Endometrial microvascular endothelial cells (primary cell): ENCODE results near the gene SHOX. TPM values are rescaled to one million over a fixed set of nuclear protein-coding genes. Genes with fewer than 3 reads are reported as not detected.
"Not testable (repeated sequence)": the region's sequence is repeated elsewhere in the genome, so short reads cannot be mapped to it uniquely, and the experiment has no call there.

ENCODE experiments used
- in situ Hi-C: cut with HindIII; loops from 2 replicates; pipeline ENCODE4 v1.10.0; 2017; ENCODE audit warnings: low sequenced_read_pairs, low pct_unique_long_range_greater_than_20kb; ENCODE audit errors: inconsistent ontology term
- total RNA-seq: library from RNA; depleted of rRNA; stranded (reverse); fragments of >200 nt; gene quantifications from one replicate; pipeline ENCODE4 v1.2.3, GENCODE V29; 2015; ENCODE audit errors: inconsistent ontology term

Gene SHOX
- total RNA-seq, 1 donor from 2014 or later, result not detected

DNA sequence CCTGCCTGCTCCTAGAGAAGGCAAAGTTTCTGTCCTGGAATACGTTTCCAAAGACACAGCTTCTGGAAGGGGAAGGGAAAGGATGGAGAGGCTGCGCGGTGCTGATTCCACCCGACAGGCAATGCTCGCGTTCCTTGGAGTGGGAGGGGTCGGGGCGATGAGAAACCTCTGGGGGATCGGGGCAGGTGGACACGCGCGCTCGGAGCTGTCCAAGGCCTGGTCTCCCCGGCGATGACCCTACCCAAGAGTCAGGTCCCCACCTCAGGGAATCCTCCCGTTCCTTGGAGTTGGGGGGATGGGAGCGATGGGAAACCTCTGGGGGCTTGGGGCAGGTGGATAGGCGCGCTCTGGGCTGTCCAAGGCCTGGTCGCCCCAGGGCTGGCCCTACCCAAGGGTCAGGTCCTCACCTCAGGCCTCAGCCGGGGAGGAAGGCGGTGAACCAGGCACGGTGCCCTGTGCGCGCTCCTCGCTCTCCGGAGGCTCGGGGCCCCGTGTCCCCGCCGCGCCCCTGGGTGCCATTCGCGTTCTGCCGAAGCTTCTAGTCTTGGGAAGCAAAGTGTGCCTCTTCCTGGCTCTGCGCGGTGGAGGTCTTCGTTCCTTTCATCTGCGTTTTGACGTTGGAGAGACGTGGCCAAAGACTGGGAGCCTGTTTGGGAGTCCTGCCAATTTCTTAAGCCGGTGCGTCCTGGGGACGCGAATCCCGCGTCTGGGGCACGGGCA lies 10.6 kb upstream of the SHOX start:
- in situ Hi-C loops, result no loop called here

DNA sequence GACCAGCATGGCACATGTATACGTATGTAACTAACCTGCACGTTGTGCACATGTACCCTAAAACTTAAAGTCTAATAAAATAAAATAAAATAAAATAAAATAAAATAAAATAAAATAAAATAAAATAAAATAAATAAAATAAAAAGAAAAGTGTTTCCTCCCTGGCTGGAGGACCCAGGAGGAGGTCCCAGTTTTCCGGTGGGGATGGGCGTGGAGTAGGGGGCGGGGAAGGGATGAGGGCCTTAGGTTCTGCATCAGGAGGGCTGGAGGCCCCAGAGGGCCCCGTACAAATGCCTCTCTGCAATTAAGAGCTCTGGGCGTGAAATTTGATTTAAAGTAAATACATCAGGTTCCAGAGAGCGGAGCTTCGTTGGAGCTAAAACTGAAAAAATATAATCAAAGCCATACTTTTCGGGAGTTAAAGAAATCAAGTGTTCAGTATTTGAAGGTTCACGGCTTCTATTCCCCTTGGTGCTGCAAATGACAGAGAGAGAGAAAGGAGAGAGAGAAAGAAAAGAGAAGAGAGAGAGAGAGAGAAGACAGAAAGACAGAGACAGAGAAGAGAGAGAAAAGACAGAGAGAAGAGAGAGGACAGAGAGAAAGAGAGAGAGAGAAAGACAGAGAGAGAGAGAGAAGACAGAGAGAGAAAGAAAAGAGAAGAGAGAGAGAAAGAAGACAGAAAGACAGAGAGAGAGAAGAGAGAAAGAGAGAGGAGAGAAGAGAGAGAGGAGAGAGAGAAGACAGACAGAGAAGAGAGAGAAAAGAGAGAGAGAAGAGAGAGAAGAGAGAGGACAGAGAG lies 8.7 kb upstream of the SHOX start:
- in situ Hi-C loops, result no loop called here

DNA sequence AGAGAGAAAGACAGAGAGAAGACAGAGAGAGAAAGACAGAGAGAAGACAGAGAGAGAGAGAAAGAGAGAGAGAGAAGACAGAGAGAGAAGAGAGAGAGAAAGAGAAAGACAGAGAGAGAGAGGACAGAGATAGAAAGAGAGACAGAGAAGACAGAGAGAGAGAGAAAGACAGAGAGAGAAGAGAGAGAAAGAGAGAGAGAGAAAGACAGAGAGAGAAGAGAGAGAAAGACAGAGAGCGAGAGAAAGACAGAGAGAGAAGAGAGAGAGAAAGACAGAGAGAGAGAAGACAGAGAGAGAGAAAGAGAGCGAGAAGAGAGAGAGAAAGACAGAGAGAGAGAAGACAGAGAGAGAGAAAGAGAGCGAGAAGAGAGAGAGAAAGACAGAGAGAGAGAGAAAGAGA lies 7.8 kb upstream of the SHOX start:
- in situ Hi-C loops, result not testable (repeated sequence)

DNA sequence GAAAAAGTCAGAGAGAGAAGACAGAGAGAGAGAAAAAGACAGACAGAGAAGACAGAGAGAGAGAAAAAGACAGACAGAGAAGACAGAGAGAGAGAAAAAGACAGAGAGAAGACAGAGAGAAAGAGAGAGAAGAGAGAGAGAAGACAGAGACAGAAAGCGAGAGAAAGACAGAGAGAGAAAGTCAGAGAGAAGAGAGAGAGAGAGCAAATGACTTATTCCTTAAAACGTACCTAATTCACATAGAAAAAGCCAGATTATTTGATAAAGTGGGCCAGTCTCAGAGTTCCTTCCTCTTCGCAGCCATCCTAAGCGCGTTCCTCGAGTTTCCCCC lies 7.4 kb upstream of the SHOX start:
- in situ Hi-C loops, result no loop called here

DNA sequence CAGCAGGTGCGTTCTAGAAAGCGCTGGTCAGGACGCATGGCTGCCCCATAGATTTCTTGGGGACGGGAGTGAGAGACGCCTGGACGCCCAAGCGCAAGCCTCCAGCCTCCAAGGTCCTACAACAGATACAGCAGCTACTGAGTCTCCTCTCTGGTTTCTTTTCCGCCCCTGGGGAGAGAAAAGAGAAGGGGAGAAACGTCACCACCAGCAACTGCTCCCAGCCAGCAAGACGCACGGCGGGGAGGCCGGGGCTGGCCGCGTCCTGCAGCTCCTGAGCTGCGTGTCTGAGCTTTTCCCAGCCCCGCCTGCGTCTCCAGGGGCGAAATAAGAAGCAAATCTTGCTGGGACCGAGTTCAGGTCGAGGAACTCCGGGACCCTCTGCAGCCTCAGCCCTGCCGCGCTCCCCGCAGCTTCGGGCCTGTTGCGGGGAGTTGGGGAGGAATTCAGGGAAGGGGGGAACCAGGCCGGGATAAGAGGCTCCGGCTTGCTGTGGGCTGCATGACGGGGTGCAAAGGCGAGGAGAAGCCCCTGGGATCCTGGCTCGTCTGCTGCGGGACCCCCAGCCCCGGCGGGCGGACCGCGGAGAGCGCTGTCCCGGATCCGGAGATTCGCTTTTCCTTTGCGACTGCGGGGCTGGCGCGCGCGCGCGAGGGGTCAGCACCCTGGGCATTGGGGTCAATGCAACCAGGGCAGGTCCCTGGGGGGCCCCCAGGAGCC lies 6.8 kb upstream of the SHOX start:
- in situ Hi-C loops, result no loop called here

DNA sequence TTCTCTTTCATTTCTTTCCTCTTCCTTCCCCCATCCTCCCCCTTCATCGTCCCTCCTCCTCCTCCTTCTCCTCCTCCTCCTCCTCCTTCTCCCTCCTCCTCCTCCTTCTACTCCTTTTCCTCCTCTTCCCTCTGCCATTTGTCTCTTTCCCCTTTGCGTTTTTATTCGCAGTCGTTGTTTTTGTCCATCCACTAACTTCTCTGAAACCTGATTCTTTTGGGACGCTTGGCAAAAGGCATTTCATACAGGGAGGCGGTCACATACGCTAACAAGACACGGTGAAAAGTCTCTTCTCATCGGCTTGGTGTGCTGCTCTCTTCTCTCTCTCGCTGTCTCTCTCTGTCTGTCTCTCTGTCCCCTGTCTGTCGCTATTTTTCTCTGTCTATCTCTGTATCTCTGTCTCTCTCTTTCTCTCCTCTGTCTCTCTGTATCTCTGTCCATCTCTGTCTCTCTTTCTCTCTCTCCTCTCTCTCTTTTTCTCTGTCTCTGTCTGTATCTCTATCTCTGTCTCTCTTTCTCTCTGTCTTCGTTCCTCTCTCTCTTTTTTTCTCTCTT lies 5.4 kb upstream of the SHOX start:
- in situ Hi-C loops, result no loop called here

DNA sequence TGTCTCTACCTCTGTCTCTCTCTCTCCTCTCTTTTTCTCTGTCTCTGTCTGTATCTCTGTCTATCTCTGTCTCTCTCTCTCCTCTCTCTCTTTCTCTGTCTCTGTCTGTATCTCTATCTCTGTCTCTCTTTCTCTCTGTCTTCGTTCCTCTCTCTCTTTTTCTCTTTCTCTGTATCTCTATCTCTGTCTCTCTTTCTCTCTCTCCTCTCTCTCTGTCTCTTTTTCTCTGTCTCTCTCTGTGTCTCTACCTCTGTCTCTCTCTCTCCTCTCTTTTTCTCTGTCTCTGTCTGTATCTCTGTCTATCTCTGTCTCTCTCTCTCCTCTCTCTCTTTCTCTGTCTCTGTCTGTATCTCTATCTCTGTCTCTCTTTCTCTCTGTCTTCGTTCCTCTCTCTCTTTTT lies 4.5 kb upstream of the SHOX start:
- in situ Hi-C loops, result not testable (repeated sequence)

DNA sequence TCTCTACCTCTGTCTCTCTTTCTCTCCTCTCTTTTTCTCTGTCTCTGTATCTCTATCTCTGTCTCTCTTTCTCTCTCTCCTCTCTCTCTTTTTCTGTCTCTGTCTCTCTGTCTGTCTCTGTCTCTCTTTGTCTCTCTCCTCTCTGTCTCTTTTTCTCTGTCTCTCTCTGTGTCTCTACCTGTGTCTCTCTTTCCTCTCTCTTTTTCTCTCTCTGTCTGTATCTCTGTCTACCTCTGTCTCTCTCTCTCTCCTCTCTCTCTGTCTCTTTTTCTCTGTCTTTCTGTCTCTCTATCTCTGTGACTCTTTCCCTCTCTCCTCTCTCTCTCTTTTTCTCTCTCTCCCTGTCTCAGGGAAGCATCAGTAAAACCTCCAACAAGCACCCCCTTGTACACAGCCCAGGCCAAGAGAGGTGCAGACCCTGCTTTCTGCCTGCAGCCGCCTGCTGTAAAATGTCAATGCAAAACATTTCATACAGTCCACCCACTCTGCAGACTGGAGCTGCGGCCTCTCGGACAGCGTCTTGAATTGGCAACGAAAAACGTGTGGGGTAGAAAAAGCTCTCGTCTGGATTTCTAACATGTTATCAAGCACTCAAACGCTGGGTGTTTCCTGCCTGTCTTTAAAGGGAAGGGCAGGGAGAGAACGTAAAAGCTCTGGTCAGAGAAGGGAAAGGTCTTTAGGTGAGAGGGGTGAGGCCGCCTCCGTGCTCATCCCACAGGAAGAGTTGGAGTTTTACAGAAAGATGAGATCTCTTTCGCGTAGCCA lies 3.7 kb upstream of the SHOX start:
- in situ Hi-C loops, result no loop called here

DNA sequence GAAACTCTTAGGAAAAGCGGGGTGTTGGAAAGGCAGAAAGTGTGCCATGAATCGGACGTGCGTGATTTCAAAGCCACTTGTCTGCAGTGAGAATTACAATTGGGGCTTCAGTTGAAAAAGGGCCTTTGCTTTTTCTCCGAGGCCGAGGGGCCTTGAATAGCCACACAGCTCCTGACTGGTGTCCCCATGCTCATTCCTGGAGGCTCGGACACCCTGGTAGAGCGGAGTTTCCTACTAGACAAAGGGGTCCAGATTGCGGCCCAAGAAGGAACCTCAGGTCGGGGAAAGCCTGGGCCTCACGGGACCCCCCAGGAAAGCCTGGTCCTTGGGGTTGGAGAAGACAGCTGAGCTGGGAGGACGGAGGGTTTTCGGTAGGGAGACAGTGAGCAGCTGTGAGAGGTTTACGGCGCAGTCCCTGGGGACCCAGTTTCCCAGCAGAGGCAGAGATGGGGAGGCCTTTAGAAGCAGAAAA lies 3.0 kb upstream of the SHOX start:
- in situ Hi-C loops, result no loop called here

DNA sequence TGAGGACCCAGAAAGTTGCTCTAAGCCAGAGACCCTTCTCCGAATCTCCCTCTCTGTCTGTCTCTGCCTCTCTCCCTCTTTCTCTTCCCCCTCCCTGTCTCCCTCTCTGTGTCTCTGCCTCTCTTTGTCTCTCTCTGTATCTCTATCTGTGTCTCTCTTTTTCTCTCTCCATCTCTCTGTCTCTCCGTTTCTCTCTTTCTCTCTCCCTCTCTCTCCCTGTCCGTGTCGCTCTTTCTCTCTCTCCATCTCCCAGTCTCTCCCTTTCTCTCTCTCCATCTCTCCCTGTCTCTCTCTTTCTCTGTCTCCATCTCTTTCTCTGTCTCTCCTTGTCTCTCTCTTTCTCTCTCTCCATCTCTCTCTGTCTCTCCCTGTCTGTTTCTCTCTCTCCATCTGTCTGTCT lies 2.6 kb upstream of the SHOX start:
- in situ Hi-C loops, result no loop called here

DNA sequence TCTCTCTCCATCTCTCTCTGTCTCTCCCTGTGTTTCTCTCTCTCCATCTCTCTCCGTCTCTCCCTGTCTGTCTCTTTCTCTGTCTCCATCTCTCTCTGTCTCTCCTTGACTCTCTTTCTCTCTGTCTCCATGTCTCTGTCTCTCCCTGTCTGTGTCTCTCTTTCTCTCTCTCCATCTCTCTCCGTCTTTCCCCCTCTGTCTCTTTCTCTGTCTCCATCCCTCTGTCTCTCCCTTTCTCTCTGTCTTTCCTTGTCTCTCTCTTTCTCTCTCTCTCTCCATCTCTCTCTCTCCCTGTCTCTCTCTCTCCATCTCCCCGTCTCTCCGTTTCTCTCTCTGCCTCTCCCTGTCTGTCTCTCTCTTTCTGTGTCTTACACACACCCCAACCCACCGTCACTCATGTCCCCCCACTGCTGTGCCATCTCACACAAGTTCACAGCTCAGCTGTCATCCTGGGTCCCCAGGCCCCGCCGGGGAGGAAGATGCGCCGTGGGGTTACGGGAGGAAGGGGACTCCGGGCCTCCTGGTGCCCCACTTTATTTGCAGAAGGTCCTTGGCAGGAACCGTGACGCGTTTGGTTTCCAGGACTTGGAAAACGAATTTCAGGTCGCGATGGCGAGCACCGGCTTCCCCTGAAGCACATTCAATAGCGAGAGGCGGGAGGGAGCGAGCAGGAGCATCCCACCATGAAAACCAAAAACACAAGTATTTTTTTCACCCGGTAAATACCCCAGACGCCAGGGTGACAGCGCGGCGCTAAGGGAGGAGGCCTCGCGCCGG lies 1.2 kb upstream of the SHOX start:
- in situ Hi-C loops, result no loop called here

DNA sequence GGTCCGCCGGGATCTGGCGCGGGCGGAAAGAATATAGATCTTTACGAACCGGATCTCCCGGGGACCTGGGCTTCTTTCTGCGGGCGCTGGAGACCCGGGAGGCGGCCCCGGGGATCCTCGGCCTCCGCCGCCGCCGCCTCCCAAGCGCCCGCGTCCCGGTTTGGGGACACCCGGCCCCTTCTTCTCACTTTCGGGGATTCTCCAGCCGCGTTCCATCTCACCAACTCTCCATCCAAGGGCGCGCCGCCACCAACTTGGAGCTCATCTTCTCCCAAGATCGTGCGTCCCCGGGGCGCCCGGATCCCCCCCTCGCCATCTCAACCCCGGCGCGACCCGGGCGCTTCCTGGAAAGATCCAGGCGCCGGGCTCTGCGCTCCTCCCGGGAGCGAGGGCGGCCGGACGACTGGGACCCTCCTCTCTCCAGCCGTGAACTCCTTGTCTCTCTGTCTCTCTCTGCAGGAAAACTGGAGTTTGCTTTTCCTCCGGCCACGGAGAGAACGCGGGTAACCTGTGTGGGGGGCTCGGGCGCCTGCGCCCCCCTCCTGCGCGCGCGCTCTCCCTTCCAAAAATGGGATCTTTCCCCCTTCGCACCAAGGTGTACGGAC lies 482 bp upstream of the SHOX start:
- in situ Hi-C loops, result no loop called here

DNA sequence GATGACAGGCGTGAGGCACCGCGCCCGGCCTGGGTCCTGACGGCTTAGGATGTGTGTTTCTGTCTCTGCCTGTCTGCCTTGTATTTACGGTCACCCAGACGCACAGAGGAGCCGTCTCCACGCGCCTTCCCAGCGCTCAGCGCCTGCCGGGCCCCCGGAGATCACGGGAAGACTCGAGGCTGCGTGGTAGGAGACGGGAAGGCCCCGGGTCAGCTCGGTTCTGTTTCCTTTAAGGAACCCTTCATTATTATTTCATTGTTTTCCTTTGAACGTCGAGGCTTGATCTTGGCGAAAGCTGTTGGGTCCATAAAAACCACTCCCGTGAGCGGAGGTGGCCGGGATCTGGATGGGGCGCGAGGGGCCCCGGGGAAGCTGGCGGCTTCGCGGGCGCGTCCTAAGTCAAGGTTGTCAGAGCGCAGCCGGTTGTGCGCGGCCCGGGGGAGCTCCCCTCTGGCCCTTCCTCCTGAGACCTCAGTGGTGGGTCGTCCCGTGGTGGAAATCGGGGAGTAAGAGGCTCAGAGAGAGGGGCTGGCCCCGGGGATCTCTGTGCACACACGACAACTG lies 1.3 kb downstream of the SHOX start:
- in situ Hi-C loops, result no loop called here

DNA sequence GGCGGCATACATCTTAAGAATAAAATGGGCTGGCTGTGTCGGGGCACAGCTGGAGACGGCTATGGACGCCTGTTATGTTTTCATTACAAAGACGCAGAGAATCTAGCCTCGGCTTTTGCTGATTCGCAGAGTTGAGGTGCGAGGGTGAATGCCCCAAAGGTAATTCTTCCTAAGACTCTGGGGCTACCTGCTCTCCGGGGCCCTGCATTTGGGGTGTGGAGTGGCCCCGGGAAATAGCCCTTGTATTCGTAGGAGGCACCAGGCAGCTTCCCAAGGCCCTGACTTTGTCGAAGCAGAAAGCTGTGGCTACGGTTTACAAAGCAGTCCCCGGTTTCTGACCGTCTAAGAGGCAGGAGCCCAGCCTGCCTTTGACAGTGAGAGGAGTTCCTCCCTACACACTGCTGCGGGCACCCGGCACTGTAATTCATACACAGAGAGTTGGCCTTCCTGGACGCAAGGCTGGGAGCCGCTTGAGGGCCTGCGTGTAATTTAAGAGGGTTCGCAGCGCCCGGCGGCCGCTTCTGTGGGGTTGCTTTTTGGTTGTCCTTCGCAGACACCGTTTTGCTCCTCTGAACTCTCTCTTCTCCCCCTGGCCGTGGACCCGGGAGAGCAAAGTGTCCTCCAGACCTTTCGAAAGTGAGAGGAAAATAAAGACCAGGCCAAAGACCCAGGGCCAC lies 1.9 kb downstream of the SHOX start:
- in situ Hi-C loops, result no loop called here

DNA sequence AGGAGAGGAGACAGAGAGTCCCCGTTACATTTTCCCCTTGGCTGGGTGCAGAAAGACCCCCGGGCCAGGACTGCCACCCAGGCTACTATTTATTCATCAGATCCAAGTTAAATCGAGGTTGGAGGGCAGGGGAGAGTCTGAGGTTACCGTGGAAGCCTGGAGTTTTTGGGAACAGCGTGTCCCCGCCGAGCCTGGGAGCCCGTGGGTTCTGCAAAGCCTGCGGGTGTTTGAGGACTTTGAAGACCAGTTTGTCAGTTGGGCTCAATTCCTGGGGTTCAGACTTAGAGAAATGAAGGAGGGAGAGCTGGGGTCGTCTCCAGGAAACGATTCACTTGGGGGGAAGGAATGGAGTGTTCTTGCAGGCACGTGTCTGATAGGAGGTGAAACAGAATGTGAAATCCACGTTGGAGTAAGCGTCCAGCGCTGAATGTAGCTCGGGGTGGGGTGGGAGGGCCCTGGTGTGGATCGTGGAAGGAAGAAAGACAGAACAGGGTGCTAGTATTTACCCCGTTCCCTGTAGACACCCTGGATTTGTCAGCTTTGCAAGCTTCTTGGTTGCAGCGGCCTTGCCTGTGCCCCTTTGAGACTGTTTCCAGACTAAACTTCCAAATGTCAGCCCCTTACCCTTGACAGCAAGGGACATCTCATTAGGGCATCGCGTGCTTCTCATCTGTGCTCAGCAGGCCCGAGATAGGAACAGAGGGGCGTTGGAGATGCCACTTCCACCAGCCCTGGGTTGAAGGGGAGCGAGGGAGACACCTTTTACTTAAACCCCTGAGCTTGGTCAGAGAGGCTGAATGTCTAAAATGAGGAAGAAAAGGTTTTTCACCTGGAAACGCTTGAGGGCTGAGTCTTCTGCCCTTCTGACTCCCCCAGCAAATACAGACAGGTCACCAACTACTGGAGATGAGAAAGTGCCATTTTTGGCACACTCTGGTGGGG lies 2.7 kb downstream of the SHOX start:
- in situ Hi-C loops, result no loop called here
